Measurements from ENCODE around the gene ADRB2.
"Not testable (repeated sequence)": the region's sequence is repeated elsewhere in the genome, so short reads cannot be mapped to it uniquely, and the experiment has no call there.

The ADRB2 gene

GRCh38 chr5:148826053-148826738, at the start of gene ADRB2:
Gene ADRB2, plus strand, starts transcription at chr5:148826611. Its CDS starts 221 bp downstream, at chr5:148826832.
- in situ Hi-C loops (cut with HindIII; ENCODE audit: low sequenced_read_pairs): no loop called here

- in situ Hi-C loops (cut with HindIII; ENCODE audit: low sequenced_read_pairs): loop anchor here (10.0 kb wide), 1 partner anchor 58 kb away; no protein-coding TSS in a partner anchor
Observed at GRCh38 chr5:148776780-148777179, 49.6 kb upstream of the ADRB2 start.

- in situ Hi-C loops (cut with HindIII; ENCODE audit: low sequenced_read_pairs): loop anchor here (10.0 kb wide), 1 partner anchor 56 kb away; no protein-coding TSS in a partner anchor
Observed at GRCh38 chr5:148778882-148779281, 47.5 kb upstream of the ADRB2 start.

GRCh38 chr5:148780711-148781110, 45.7 kb upstream of the ADRB2 start:
- in situ Hi-C loops (cut with HindIII; ENCODE audit: low sequenced_read_pairs): no loop called here

GRCh38 chr5:148781766-148782165, 44.6 kb upstream of the ADRB2 start:
- in situ Hi-C loops (cut with HindIII; ENCODE audit: low sequenced_read_pairs): no loop called here

- in situ Hi-C loops (cut with HindIII; ENCODE audit: low sequenced_read_pairs): no loop called here
Observed at GRCh38 chr5:148785223-148785622, 41.2 kb upstream of the ADRB2 start.

- in situ Hi-C loops (cut with HindIII; ENCODE audit: low sequenced_read_pairs): no loop called here
Observed at GRCh38 chr5:148786456-148786855, 40.0 kb upstream of the ADRB2 start.

GRCh38 chr5:148788636-148789035, 37.8 kb upstream of the ADRB2 start:
- in situ Hi-C loops (cut with HindIII; ENCODE audit: low sequenced_read_pairs): no loop called here

- in situ Hi-C loops (cut with HindIII; ENCODE audit: low sequenced_read_pairs): no loop called here
Observed at GRCh38 chr5:148790545-148791333, 35.7 kb upstream of the ADRB2 start.

- in situ Hi-C loops (cut with HindIII; ENCODE audit: low sequenced_read_pairs): no loop called here
Observed at GRCh38 chr5:148791334-148791667, 35.1 kb upstream of the ADRB2 start.

GRCh38 chr5:148791696-148792095, 34.7 kb upstream of the ADRB2 start:
- in situ Hi-C loops (cut with HindIII; ENCODE audit: low sequenced_read_pairs): no loop called here

GRCh38 chr5:148792744-148793143, 33.7 kb upstream of the ADRB2 start:
- in situ Hi-C loops (cut with HindIII; ENCODE audit: low sequenced_read_pairs): no loop called here

GRCh38 chr5:148793261-148793660, 33.1 kb upstream of the ADRB2 start:
- in situ Hi-C loops (cut with HindIII; ENCODE audit: low sequenced_read_pairs): no loop called here

GRCh38 chr5:148794275-148794674, 32.1 kb upstream of the ADRB2 start:
- in situ Hi-C loops (cut with HindIII; ENCODE audit: low sequenced_read_pairs): no loop called here

GRCh38 chr5:148794729-148795561, 31.5 kb upstream of the ADRB2 start:
- in situ Hi-C loops (cut with HindIII; ENCODE audit: low sequenced_read_pairs): no loop called here

GRCh38 chr5:148796936-148797335, 29.5 kb upstream of the ADRB2 start:
- in situ Hi-C loops (cut with HindIII; ENCODE audit: low sequenced_read_pairs): no loop called here

- in situ Hi-C loops (cut with HindIII; ENCODE audit: low sequenced_read_pairs): no loop called here
Observed at GRCh38 chr5:148798786-148799185, 27.6 kb upstream of the ADRB2 start.

GRCh38 chr5:148799737-148800527, 26.5 kb upstream of the ADRB2 start:
- in situ Hi-C loops (cut with HindIII; ENCODE audit: low sequenced_read_pairs): no loop called here

GRCh38 chr5:148801682-148802276, 24.6 kb upstream of the ADRB2 start:
- in situ Hi-C loops (cut with HindIII; ENCODE audit: low sequenced_read_pairs): no loop called here

- in situ Hi-C loops (cut with HindIII; ENCODE audit: low sequenced_read_pairs): not testable (repeated sequence)
Observed at GRCh38 chr5:148803451-148803850, 23.0 kb upstream of the ADRB2 start.

All from endothelial cell of hepatic sinusoid (primary cell).